LNCaP clone FGC (cell line): ENCODE data around the gene MARCO.

Experiments used
- DNase-seq: peaks from one replicate; pipeline ENCODE4 v3.0.0-alpha.2; 2011; ENCODE audit warnings: low read depth
- H3K4me3 ChIP-seq: 2 replicates; pipeline ENCODE4 v1.5.1; 2011; ENCODE audit warnings: mild to moderate bottlenecking, low read depth, low read length, control low read depth
- CTCF ChIP-seq: IDR thresholded peaks from 2 replicates; pipeline ENCODE4 v1.5.1; 2012; ENCODE audit warnings: mild to moderate bottlenecking; ENCODE audit not compliant: control insufficient read depth, insufficient read depth; ENCODE audit errors: extremely low read depth

MARCO gene

GRCh38 chr2:118942031-118942430 lies at the start of gene MARCO:
MARCO (plus strand) TSS chr2:118942194; CDS start chr2:118942301, 107 bp downstream.
- no peak for TF ChIP-seq CTCF
- no peak within 1 kb of the TSS for H3K4me3 ChIP-seq
- no peak for DNase-seq

- no peak for DNase-seq
- no peak for TF ChIP-seq CTCF
- H3K4me3 ChIP-seq, result no peak overlapping the region
Observed at GRCh38 chr2:118893100-118893499, 48.9 kb upstream of the MARCO start.

GRCh38 chr2:118902266-118903028 lies 39.5 kb upstream of the MARCO start:
- H3K4me3 ChIP-seq, result no peak overlapping the region
- DNase-seq, result no peak
- TF ChIP-seq CTCF, result no peak

- H3K4me3 ChIP-seq, result no peak overlapping the region
- TF ChIP-seq CTCF, result no peak
- DNase-seq, result no peak
Observed at GRCh38 chr2:118903029-118903351, 39.0 kb upstream of the MARCO start.

- no peak for DNase-seq
- TF ChIP-seq CTCF, result no peak
- no peak overlapping the region for H3K4me3 ChIP-seq
Observed at GRCh38 chr2:118903551-118904479, 38.2 kb upstream of the MARCO start.

GRCh38 chr2:118905206-118905605 lies 36.8 kb upstream of the MARCO start:
- no peak for DNase-seq
- TF ChIP-seq CTCF, result no peak
- no peak overlapping the region for H3K4me3 ChIP-seq
